GM23338 (cell line): ENCODE results near the gene HNRNPAB.

ENCODE experiments used
- CREB1 ChIP-seq: fragments of 250-450 bp; sonication (Bioruptor Pico); IDR thresholded peaks from 2 replicates; pipeline ENCODE4 v1.5.0; 2020; ENCODE audit warnings: low read depth, mild to moderate bottlenecking, moderate library complexity
- CTCF ChIP-seq, 2 experiments: fragments of 200-600 bp in 1 of 2; sonication (generic) in 1 of 2; conservative IDR thresholded peaks; 2 replicates each; pipeline versions ENCODE4 v1.5.1 to v1.6.1; 2016 to 2017; ENCODE audit warnings: antibody characterized with exemption in 2 of 2, low read depth in 2 of 2, mild to moderate bottlenecking in 2 of 2, moderate library complexity in 1 of 2
- ETS1 ChIP-seq: IDR thresholded peaks from 2 replicates; pipeline ENCODE4 v1.6.1; 2016; ENCODE audit warnings: antibody characterized with exemption
- EZH2 ChIP-seq: fragments of 200-600 bp; sonication (generic); IDR thresholded peaks from one replicate; pipeline ENCODE4 v1.8.0; 2017; ENCODE audit warnings: antibody characterized with exemption, mild to moderate bottlenecking, low read depth; ENCODE audit not compliant: unreplicated experiment
- EZH2phosphoT487 ChIP-seq: fragments of 200-600 bp; sonication (generic); IDR thresholded peaks from one replicate; pipeline ENCODE4 v1.8.1; 2018; ENCODE audit warnings: antibody characterized with exemption; ENCODE audit not compliant: unreplicated experiment
- JUNB ChIP-seq: IDR thresholded peaks from one replicate; pipeline ENCODE4 v1.6.1; 2016; ENCODE audit warnings: antibody characterized with exemption; ENCODE audit not compliant: unreplicated experiment
- NANOG ChIP-seq: IDR thresholded peaks from 2 replicates; pipeline ENCODE4 v1.6.1; 2016; ENCODE audit warnings: antibody characterized with exemption, borderline replicate concordance
- POLR2AphosphoS5 ChIP-seq: IDR thresholded peaks from 2 replicates; pipeline ENCODE4 v1.6.1; 2016; ENCODE audit warnings: antibody characterized with exemption, low read depth
- REST ChIP-seq: IDR thresholded peaks from one replicate; pipeline ENCODE4 v1.6.1; 2018; ENCODE audit warnings: antibody characterized with exemption; ENCODE audit not compliant: unreplicated experiment
- STAT1 ChIP-seq: IDR thresholded peaks from one replicate; pipeline ENCODE4 v1.6.1; 2016; ENCODE audit warnings: antibody characterized with exemption; ENCODE audit not compliant: unreplicated experiment
- ZNF114 ChIP-seq: fragments of 250-450 bp; sonication (Bioruptor Pico); IDR thresholded peaks from 2 replicates; pipeline ENCODE4 v1.5.0; 2020; ENCODE audit warnings: mild to moderate bottlenecking, moderate library complexity
- ZNF331 ChIP-seq: fragments of 250-450 bp; sonication (Bioruptor Pico); IDR thresholded peaks from 2 replicates; pipeline ENCODE4 v1.5.0; 2020; ENCODE audit warnings: low read depth, mild to moderate bottlenecking, moderate library complexity
- ZNF462 ChIP-seq: fragments of 250-450 bp; sonication (Bioruptor Pico); IDR thresholded peaks from 2 replicates; pipeline ENCODE4 v1.5.0; 2020; ENCODE audit warnings: mild to moderate bottlenecking, moderate library complexity

GRCh38 chr5:178241231-178241663 is 36.9 kb downstream of the HNRNPAB start:
- no peak for TF ChIP-seq ETS1
- TF ChIP-seq CTCF (conservative IDR thresholded peaks at IDR 0.05; ENCODE audit: low read depth in 2 of 2), result no peak
- no peak for TF ChIP-seq POLR2AphosphoS5
- TF ChIP-seq EZH2, result no peak
- no peak for TF ChIP-seq ZNF331 (CRISPR knock-in tag)
- TF ChIP-seq REST, result no peak
- no peak for TF ChIP-seq JUNB
- no peak for TF ChIP-seq CREB1 (CRISPR knock-in tag)
- no peak for TF ChIP-seq EZH2phosphoT487
- TF ChIP-seq NANOG, result no peak
- TF ChIP-seq STAT1, result no peak
- no peak for TF ChIP-seq ZNF114 (CRISPR knock-in tag)
- no peak for TF ChIP-seq ZNF462 (CRISPR knock-in tag)
